Measurements from ENCODE around the gene FBLN1. TPM values are rescaled to one million over a fixed set of nuclear protein-coding genes. Genes with fewer than 3 reads are reported as not detected.

FBLN1 gene
- total and polyA plus RNA-seq, 2 donors (not counting 3 experiments of a cell fraction or from before 2014, with no cell fraction given) = 1.2 to 4.0 TPM

DNA sequence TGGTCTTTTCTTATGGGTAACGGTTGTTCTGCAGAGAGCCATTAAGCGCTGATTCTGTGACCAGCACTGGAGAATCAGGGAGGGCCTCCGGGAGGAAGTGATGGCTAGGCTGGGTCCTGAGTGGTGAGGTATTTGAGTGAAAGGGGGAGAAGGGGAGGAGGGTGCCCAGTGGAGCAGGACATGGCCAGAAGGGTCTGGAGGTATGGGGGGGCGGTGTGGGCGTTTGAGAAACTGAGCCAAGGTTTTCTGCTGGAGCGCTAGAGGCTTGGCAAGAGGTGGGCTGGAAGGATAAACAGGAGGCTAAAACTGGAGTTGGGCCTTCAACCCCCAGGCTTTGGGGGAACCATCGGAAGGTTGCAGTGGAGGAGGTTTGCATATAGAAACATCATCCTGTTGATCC, 72.5 kb downstream of the FBLN1 start:
- intact Hi-C loops (cut with micrococcal nuclease) = no loop called here
- H3K9me1 ChIP-seq (replicated peaks; ENCODE audit: control insufficient read depth, extremely low read depth, insufficient read depth, low read length) = no peaks in the 10 kb centered on the region
- peaks cover 0 to 2% of the 10 kb centered on the region in 2 experiments for H3K27me3 ChIP-seq (ENCODE audit: control insufficient read depth in 2 of 2, insufficient read depth in 2 of 2, low read length in 2 of 2)
- no peaks in the 10 kb centered on the region for H3K36me3 ChIP-seq (ENCODE audit: control insufficient read depth in 2 of 2, extremely low read depth in 1 of 2, insufficient read depth in 2 of 2, low read length in 2 of 2)
- FAIRE-seq (no peak), DNase-seq (ENCODE audit: low read depth, low spot score) (no peak)
- CTCF ChIA-PET = interaction anchor here (0.9 kb wide), 1 partner anchor 10 kb away, joined by 4 read pairs; no protein-coding TSS in a partner anchor
- TF ChIP-seq POLR2A (IDR thresholded peaks at IDR 0.05; ENCODE audit: low read depth, low read length) (no peak), MAX (IDR thresholded peaks at IDR 0.05; ENCODE audit: insufficient read depth, insufficient read length) (no peak), FOS (IDR thresholded peaks at IDR 0.05; ENCODE audit: borderline replicate concordance, insufficient read depth, low read length) (no peak), JUN (IDR thresholded peaks at IDR 0.05; ENCODE audit: borderline replicate concordance, insufficient read depth, insufficient read length, low read depth) (no peak), GATA2 (IDR thresholded peaks at IDR 0.05; ENCODE audit: insufficient read depth, insufficient read length, low read depth, low read length) (no peak), EZH2 (IDR thresholded peaks at IDR 0.05; ENCODE audit: borderline replicate concordance, low read depth, low read length, severe bottlenecking) (no peak), MYC (IDR thresholded peaks at IDR 0.05; ENCODE audit: low read depth, low read length) (no peak), POLR2AphosphoS5 (IDR thresholded peaks at IDR 0.05; ENCODE audit: insufficient read depth, low read depth, low read length) (no peak)
- TF ChIP-seq, protein P1, sequence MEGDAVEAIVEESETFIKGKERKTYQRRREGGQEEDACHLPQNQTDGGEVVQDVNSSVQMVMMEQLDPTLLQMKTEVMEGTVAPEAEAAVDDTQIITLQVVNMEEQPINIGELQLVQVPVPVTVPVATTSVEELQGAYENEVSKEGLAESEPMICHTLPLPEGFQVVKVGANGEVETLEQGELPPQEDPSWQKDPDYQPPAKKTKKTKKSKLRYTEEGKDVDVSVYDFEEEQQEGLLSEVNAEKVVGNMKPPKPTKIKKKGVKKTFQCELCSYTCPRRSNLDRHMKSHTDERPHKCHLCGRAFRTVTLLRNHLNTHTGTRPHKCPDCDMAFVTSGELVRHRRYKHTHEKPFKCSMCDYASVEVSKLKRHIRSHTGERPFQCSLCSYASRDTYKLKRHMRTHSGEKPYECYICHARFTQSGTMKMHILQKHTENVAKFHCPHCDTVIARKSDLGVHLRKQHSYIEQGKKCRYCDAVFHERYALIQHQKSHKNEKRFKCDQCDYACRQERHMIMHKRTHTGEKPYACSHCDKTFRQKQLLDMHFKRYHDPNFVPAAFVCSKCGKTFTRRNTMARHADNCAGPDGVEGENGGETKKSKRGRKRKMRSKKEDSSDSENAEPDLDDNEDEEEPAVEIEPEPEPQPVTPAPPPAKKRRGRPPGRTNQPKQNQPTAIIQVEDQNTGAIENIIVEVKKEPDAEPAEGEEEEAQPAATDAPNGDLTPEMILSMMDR (IDR thresholded peaks at IDR 0.05; ENCODE audit: extremely low read depth in 1 of 2, insufficient read depth in 1 of 2, low read depth in 1 of 2, low read length in 2 of 2) = no peak
- no peak overlapping the region for H3K27ac ChIP-seq (ENCODE audit: insufficient read depth, low read depth, low read length)
- H2AFZ ChIP-seq (ENCODE audit: low read depth, low read length) = no peak overlapping the region
- POLR2A ChIA-PET = no interaction called here
- no peaks in the 10 kb centered on the region for H3K4me1 ChIP-seq (ENCODE audit: control insufficient read depth, extremely low read depth, insufficient read depth, low read length)
- dilution Hi-C loops (cut with MboI; ENCODE audit: extremely low pct_ligation_motif_present, low sequenced_read_pairs) = no loop called here
- H3K4me3 ChIP-seq (replicated peaks in 1 of 3; ENCODE audit: insufficient read depth in 1 of 3, low read depth in 1 of 3, low read length in 3 of 3) = no peak overlapping the region
- no peak overlapping the region for H3K9ac ChIP-seq (replicated peaks; ENCODE audit: extremely low read depth, insufficient read depth, low read length)
- H3K9me3 ChIP-seq (replicated peaks; ENCODE audit: control insufficient read depth, insufficient read depth, low read length) = no peaks in the 10 kb centered on the region
- no peak overlapping the region for H3K4me2 ChIP-seq (ENCODE audit: insufficient read depth, low read length)
- no peaks in the 10 kb centered on the region for H3K79me2 ChIP-seq (ENCODE audit: control insufficient read depth, insufficient read depth, low read length)
- H4K20me1 ChIP-seq (replicated peaks; ENCODE audit: control insufficient read depth, extremely low read depth, insufficient read depth, low read length) = no peaks in the 10 kb centered on the region
- BruUV-seq (replicated peaks) = no TSS peak

Data from endothelial cell of umbilical vein (primary cell).